T-helper 1 cell treated with Interleukin-12 subunit alpha and Interleukin-12 subunit beta and Interleukin-4 antibody, amounts not matched to agents 30 ng/mL and 1 ng/mL, for 36 hours (primary cell): ENCODE results near the gene KNSTRN. TPM values are rescaled to one million over a fixed set of nuclear protein-coding genes. Genes with fewer than 3 reads are reported as not detected.

ENCODE experiments used
- intact Hi-C: fragments of 100-400 bp; cut with micrococcal nuclease; formaldehyde crosslinking; loops from one replicate; pipeline ENCODE4 v1.15.1; 2024
- total RNA-seq: library from RNA; stranded (reverse); gene quantifications from 2 replicates; pipeline ENCODE4 v1.2.3, GENCODE V29; 2022

KNSTRN gene
- total RNA-seq, 1 donor from 2014 or later: 38.0 TPM

DNA sequence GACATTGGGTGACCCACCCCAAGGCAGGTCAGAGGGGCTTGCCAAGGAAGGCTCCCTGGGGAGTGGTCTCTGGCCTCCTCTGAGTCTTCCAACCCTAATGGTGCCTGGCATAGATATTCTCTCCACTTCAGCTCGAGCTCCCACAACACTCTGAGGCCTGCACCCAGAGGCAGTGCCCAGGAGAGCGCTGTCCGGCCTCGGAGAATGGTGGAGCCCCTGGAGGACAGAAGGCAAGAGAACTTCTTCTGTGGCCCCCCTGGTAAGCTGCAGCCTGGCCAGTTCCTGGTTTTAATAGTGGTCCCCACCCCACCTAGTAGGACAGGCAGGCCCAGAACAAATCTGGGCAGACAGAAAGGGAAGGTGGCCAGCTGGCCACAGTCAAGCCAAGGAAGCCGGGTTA is 17.5 kb upstream of the KNSTRN start:
- intact Hi-C loops: loop anchor here (5.0 kb wide), 1 partner anchor 142 kb away; no protein-coding TSS in a partner anchor

DNA sequence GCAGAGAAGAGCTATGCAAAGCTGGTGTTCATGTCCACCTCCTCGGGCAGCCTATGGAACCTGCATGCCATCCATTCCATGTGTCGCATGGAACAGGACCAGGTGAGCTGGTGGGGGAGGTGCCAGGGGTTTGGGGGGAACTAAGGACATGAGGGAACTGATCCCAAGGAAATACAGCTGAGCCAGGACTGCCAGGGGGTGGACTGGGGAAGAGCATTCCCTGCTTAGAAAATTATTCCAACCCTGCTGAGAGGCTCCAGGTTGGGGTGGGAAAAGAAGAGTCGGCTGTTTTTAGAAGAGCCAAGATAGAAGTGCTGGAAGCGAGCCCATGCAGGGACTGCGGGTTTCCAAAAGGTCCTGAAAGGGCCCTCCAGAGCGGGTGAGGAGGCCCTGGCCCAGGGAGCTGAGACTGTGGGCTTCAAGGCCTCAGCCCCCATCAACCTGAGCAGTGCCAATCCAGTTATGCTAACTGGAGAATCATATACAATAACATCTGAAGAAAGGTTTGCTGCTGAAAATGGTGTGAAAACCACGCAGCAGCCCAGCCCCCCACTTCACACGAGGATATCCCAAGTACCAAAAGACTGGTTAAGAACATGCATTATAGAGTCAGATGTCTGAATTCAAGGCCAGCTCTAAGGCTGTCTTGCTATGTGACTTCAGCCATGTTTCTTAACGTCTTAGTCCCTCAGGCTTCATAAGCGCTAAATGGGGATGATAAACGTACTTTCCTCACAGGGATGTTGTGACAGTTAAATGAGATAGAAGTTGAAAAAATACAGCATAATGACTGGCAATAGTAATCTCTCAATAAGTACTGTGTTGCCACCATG is 16.7 kb upstream of the KNSTRN start:
- intact Hi-C loops: loop anchor here (5.0 kb wide), 1 partner anchor 141 kb away; no protein-coding TSS in a partner anchor

DNA sequence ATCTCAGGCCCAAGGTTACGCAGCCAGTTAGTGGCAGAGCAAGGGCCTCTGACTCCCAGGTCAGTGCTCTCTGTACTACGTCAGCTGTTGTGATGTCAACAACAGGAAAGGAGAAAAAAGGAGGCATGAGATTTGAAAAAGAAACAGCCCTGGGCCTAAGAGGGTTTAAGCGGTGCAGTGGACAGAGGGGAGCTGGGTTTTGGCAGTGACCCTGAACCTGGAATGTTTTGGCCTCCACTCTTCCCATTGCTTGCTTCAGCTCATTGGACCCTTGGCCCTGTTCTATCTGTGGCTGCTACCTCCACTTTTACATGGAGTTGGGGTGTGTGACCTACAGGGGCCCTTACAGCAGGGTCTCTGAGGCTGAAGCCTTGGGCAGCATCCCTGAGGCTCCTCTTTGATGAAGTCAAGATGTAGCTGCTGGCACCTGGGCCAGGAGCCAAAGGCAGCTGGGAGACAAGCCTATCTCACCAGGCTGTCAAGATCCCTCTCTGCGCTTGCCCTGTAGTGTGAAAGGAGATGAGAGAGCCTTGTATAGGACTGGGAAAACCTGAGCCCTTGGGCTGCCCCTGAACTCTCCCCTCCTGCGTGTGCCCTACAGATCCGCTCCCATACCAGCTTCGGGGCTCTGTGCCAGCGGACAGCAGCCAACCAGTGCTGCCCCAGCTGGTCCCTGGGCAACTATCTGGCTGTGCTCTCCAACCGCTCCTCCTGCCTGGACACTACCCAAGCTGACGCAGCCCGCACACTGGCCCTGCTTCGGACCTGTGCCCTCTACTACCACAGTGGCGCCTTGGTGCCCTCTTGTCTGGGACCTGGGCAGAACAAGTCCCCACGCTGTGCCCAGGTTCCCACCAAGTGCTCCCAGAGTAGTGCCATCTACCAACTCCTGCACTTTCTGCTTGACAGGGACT is 15.8 kb upstream of the KNSTRN start:
- intact Hi-C loops: loop anchor here (5.0 kb wide), 1 partner anchor 141 kb away; no protein-coding TSS in a partner anchor

DNA sequence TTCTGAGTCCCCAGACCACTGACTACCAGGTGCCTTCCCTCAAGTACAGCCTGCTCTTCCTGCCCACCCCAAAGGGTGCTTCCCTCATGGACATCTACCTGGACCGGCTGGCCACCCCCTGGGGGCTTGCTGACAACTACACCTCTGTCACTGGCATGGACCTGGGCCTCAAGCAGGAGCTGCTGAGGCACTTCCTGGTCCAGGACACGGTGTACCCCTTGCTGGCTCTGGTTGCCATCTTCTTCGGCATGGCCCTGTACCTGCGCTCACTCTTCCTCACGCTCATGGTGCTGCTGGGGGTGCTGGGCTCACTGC is 15.2 kb upstream of the KNSTRN start:
- intact Hi-C loops: loop anchor here (5.0 kb wide), 1 partner anchor 140 kb away; no protein-coding TSS in a partner anchor

DNA sequence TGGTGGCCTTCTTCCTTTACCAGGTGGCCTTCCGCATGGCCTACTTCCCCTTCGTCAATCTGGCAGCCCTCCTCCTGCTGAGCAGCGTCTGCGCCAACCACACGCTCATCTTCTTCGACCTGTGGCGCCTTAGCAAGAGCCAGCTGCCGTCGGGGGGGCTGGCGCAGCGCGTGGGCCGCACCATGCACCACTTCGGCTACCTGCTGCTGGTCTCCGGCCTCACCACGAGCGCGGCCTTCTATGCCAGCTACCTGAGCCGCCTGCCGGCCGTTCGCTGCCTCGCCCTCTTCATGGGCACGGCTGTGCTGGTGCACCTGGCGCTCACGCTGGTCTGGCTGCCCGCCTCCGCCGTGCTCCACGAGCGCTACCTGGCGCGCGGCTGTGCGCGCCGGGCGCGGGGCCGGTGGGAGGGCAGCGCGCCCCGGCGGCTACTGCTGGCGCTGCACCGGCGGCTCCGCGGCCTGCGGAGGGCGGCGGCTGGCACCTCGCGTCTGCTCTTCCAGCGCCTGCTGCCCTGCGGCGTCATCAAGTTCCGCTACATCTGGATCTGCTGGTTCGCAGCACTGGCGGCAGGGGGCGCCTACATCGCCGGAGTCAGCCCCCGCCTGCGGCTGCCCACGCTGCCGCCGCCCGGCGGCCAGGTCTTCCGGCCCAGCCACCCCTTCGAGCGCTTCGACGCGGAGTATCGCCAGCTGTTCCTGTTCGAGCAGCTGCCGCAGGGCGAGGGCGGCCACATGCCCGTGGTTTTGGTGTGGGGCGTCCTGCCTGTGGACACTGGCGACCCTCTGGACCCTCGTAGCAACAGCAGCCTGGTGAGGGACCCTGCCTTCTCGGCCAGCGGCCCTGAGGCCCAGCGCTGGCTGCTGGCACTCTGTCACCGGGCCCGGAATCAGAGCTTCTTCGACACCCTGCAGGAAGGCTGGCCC is 14.6 kb upstream of the KNSTRN start:
- intact Hi-C loops: loop anchor here (1.0 to 5.0 kb wide), 7 partner anchors 10 to 139 kb away; partner anchors contain the start of genes DISP2, INAFM2, IVD and KNSTRN

DNA sequence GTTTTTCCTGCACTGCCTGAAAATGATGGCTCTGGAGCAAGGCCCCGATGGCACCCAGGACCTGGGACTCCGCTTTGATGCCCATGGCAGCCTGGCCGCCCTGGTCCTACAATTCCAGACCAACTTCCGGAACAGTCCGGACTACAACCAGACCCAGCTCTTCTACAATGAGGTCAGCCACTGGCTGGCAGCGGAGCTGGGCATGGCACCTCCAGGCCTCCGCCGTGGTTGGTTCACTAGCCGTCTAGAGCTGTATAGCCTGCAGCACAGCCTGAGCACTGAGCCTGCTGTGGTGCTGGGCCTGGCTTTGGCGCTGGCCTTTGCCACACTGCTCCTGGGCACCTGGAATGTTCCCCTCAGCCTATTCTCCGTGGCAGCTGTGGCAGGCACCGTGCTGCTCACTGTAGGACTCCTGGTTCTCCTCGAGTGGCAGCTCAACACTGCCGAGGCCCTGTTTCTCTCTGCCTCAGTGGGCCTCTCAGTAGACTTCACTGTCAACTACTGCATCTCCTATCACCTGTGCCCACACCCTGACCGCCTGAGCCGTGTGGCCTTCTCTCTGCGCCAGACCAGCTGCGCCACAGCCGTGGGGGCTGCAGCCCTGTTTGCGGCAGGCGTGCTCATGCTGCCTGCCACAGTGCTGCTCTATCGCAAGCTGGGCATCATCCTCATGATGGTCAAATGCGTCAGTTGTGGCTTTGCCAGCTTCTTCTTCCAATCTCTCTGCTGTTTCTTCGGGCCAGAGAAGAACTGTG is 13.6 kb upstream of the KNSTRN start:
- intact Hi-C loops: loop anchor here (1.0 to 5.0 kb wide), 7 partner anchors 11 to 138 kb away; partner anchors contain the start of genes DISP2, INAFM2, IVD and KNSTRN

DNA sequence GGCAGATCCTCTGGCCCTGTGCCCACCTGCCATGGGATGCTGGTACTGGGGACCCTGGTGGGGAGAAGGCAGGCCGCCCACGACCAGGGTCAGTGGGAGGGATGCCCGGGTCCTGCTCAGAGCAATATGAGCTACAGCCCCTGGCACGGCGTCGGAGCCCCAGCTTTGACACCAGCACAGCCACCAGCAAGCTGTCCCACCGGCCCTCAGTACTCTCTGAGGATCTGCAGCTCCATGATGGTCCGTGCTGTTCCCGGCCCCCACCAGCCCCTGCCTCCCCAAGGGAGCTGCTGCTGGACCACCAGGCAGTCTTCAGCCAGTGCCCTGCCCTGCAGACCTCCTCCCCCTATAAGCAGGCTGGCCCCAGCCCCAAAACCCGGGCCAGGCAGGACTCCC is 13.0 kb upstream of the KNSTRN start:
- intact Hi-C loops: loop anchor here (2.0 to 5.0 kb wide), 2 partner anchors 35 to 138 kb away; partner anchors contain the start of gene IVD

DNA sequence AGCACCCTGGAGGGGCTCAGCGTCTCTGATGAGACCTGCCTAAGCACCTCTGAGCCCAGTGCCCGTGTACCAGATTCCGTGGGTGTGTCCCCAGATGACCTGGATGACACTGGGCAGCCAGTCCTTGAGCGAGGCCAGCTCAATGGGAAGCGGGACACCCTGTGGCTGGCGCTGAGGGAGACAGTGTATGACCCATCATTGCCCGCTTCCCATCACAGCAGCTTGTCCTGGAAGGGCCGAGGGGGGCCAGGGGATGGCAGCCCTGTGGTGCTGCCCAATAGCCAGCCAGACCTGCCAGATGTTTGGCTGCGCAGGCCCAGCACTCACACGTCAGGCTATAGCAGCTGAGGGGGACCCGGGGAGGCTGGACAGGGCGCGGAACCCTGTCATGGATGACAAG is 12.6 kb upstream of the KNSTRN start:
- intact Hi-C loops: loop anchor here (2.0 to 5.0 kb wide), 2 partner anchors 35 to 137 kb away; partner anchors contain the start of gene IVD

DNA sequence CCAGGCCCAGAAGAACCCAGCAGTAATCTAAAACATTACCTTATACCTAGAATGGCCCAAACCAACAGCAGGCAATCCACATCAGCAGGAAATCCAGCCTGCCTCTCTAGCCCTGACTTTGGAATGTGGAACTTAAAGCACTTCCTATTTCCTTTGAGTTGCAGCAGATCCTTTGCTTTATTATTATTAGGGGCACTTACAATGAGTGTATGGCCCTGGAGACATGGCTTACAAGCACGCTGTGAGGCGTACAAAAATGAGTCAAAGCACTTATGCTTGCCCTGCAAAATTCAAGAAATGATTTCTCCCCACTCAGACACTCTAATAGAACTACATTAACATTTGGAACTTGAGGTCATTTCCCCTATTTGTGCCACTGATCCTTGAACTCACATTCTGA is 9.5 kb upstream of the KNSTRN start:
- intact Hi-C loops: no loop called here

DNA sequence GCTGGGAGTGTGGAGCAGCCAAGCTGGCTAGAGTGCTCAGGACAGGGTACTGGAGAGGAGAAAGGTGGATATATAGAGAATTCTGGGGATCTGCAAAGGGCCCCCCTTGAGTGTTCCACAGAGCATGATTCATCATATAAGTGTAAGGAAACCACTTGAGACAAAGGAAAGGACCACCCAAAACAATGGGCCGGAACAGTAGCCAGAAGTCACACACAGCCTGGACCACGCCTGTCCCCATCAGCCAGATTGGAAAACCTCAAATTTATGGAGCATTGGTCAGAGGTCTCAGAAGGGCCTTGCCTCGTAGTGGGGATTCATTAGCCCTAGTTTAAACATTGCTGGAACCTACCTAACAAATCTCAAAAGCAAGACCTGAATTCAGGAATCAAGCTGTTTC is 4.9 kb upstream of the KNSTRN start:
- intact Hi-C loops: no loop called here

DNA sequence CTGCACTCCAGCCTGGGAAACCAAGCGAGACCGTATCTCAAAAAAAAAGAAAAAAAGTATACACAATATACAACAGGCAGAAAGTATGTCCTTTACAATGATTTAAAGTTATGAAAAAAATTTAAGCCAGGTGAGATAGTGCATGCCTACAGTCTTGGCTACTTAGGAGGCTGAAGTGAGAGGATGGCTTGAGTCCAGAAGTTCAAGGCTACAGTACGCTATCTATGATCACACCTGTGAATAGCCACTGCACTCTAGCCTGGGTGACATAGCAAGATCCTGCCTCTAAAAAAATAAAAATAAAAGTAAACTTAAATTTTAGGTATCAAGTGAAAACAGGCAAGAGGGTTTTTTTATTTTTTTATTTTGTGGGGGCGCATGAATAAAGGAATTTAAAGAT is 3.1 kb upstream of the KNSTRN start:
- intact Hi-C loops: no loop called here

DNA sequence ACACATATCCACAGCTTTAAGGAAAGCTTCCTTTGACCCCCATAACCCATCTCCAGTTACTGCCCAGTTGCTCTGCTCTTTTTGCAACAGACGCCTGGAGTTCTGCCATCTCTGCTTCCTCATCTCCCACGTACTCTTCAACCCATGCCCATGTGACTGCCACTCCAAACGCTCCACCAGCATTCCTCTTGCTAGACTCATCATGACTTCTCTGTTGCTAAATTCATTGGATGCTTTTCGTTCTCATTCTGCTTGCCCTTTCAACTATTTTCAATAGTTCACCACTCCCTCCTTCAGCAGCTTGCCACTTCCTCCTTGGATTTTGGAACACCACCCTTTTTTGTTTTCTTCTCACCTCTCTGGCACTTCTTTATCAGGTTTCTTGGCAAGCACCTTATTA is 2.7 kb upstream of the KNSTRN start:
- intact Hi-C loops: loop anchor here (5.0 kb wide), 2 partner anchors 73 to 382 kb away; partner anchors contain the start of genes GCHFR and PLCB2

DNA sequence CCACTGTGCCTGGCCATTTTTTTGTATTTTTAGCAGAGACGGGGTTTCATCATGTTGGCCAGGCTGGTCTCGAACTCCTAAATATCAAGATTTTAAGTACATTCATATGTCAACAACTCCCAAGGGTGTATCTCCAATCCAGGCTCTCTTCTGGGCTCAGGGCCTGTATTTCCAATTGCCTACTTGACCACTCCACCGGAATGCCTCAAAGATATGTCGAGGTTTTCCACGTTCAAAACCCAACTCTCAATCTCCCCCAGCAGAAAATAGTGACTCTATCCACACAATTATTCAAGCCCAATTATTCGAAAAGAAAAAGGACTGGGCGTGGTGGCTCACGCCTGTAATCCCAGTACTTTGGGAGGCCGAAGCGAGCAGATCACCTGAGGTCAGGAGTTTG is 1.9 kb upstream of the KNSTRN start:
- intact Hi-C loops: loop anchor here (5.0 kb wide), 2 partner anchors 73 to 382 kb away; partner anchors contain the start of genes GCHFR and PLCB2

DNA sequence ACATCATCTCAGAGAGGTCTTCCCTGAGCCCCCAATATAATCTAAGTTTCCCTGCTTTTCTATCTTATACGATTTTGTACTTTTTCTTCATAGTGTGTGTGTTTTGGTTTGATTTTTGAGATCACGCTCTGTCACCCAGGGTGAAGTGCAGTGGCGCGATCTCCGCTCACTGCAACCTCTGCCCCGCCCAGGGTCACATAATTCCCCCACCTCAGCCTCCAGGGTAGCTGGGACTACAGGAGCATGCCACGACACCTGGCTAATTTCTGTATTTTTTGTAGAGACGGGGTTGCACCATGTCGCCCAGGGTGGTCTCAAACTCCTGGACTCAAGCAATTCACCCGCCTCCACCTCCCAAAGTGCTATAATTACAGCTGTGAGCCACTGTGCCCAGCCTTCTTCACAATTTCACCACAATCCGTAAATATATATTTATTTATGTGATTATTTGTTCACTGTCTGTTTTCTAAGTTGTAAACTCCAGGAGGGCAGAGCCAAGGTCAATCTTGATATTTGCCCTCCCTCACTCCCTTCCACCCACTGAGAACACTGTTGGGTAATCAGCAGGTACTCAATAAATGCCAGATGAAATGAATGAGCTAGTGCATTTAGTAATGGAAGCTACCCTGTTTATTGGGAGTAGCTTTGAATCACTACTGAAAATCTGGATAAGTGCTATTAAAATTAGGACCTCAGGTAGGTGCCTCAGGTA is 547 bp upstream of the KNSTRN start:
- intact Hi-C loops: loop anchor here (1.0 to 5.0 kb wide), 11 partner anchors 14 to 380 kb away; partner anchors contain the start of genes CCDC32, DISP2, GCHFR and INAFM2

DNA sequence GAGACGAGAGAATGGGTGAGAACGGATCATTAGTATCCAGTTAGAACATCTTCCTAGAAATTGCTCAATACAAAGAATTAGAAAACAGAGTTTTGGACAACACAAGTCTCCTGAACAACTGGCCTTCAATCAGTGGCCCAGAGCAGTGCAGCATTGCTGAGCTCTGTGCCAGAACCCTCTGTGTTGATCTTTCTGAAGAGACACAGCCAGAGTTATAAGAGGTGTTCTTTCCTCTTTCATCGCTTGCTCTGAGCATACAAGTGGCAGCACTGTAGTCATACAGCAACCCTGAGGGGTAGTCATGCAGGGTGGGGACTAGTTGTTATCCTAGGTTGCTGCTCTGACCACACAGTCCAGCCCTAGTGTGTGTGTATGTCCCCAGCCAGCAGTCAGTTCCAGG is 4.0 kb downstream of the KNSTRN start:
- intact Hi-C loops: no loop called here

DNA sequence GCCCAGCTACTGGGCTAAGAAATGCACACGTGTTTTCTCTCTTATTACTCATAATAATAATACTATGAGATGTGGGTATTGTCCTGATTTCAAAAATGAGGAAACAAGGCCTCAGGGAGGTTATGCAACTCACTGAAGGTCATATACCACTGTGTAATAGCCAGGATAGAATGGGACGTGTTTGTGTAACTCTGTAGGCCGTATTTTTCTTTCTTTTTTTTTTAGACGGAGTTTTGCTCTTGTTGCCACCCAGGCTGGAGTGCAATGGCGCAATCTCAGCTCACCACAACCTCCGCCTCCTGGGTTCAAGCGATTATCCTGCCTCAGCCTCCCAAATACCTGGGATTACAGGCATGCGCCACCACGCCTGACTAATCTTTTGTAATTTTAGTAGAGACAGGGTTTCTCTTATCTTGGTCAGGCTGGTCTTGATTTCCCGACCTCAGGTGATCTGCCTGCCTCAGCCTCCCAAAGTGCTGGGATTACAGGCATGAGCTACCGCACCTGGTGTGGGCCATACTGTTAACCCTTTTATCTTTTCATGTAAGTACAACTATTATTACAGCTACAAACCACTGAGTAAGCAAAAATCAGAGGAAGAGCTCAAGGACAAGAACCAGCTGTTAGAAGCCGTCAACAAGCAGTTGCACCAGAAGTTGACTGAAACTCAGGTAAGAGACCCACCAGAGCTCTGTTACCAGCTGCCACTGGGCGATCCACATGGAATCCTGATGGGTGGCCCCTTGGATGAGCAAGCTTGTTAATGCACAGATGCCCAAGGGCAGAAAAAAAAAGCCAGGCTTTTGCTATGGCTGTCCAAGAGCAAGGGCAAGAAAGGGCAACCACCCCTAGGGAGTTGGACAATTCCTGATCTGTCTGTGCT is 6.7 kb downstream of the KNSTRN start:
- intact Hi-C loops: no loop called here

DNA sequence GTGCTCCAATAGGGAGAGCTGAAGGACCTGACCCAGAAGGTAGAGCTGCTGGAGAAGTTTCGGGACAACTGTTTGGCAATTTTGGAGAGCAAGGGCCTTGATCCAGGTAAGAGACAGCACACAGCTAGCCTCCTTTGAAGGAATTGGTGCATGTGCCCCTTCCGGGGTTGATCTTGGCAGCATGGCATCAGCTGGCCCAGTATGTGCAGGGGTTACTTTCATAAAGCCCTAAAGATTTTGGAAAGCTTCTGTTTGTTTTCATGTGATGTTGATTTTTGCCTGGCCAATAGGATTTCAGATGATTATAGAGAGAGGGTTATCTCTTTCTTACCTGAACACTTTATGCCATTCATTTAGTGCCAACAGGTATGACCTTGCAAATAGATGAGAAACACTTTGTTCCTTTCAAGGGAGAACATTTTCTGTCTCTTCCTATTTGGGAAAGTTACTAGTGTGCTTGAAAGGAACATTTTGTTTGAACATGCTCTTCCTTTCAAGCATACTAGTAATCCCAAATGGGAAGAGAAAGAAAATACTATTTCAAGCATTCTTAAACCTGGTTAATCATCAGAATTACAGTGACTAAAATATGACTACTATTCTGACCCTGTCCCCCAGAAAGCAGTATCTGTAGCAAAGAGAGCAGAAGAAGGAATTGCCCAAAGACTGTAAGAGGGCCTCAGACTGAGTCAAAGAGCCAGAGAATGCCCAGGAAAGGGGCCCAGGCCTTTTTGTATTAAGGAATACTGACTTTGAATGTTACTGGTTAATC is 7.5 kb downstream of the KNSTRN start:
- intact Hi-C loops: no loop called here
